GM23338 (cell line): Measurements from ENCODE around the gene ANKRD11. TPM values are rescaled to one million over a fixed set of nuclear protein-coding genes. Genes with fewer than 3 reads are reported as not detected.

Source experiments
- ATAC-seq: fragments of 200-7000 bp; cut with Tn5 transposase; 3 replicates; pipeline ENCODE4 v1.9.1; 2020
- DNase-seq: peaks from one replicate; pipeline ENCODE4 v3.0.0-alpha.2; 2015; ENCODE audit warnings: low spot score
- H2AFZ ChIP-seq: fragments of 200-600 bp; sonication (generic); 2 replicates; pipeline ENCODE4 v1.8.0; 2016; ENCODE audit warnings: antibody characterized with exemption, mild to moderate bottlenecking, moderate library complexity
- H3F3A ChIP-seq: fragments of 200-600 bp; sonication (generic); replicated peaks from 2 replicates; pipeline ENCODE4 v1.8.0; 2017; ENCODE audit warnings: antibody characterized with exemption, mixed run types, low read depth
- H3K27ac ChIP-seq: fragments of 200-600 bp; sonication (generic); 2 replicates; pipeline ENCODE4 v1.6.1; 2016; ENCODE audit warnings: low read depth
- H3K27me3 ChIP-seq: fragments of 200-600 bp; sonication (generic); 2 replicates; pipeline ENCODE4 v1.8.0; 2016; ENCODE audit warnings: mild to moderate bottlenecking, mixed run types, moderate library complexity; ENCODE audit not compliant: insufficient read depth
- H3K36me3 ChIP-seq: fragments of 200-600 bp; sonication (generic); 2 replicates; pipeline ENCODE4 v1.8.0; 2016; ENCODE audit warnings: mild to moderate bottlenecking; ENCODE audit not compliant: insufficient read depth
- H3K4me1 ChIP-seq: fragments of 200-600 bp; sonication (generic); 2 replicates; pipeline ENCODE4 v1.8.0; 2016; ENCODE audit warnings: mild to moderate bottlenecking, moderate library complexity; ENCODE audit not compliant: insufficient read depth
- H3K4me2 ChIP-seq: fragments of 200-600 bp; sonication (generic); 2 replicates; pipeline ENCODE4 v1.7.1; 2017; ENCODE audit warnings: mixed run types
- H3K4me3 ChIP-seq: fragments of 200-600 bp; sonication (generic); 2 replicates; pipeline ENCODE4 v1.6.1; 2016; ENCODE audit warnings: mixed run types
- H3K79me2 ChIP-seq: fragments of 200-600 bp; sonication (generic); replicated peaks from 2 replicates; pipeline ENCODE4 v1.8.0; 2017; ENCODE audit warnings: mild to moderate bottlenecking; ENCODE audit not compliant: insufficient read depth
- H3K9me2 ChIP-seq: fragments of 200-600 bp; sonication (generic); 2 replicates; pipeline ENCODE4 v1.8.0; 2017; ENCODE audit not compliant: insufficient read depth
- H4K20me1 ChIP-seq: fragments of 200-600 bp; sonication (generic); replicated peaks from 2 replicates; pipeline ENCODE4 v1.8.0; 2017; ENCODE audit warnings: mild to moderate bottlenecking; ENCODE audit not compliant: insufficient read depth
- H3K27ac Mint-ChIP-seq: 2 replicates; pipeline ENCODE4 v1.8.0; 2020; ENCODE audit warnings: inconsistent platforms, mild to moderate bottlenecking, moderate library complexity, mixed read lengths
- H3K27me3 Mint-ChIP-seq: 3 replicates; pipeline ENCODE4 v1.8.0; 2022; ENCODE audit warnings: low read depth, mild to moderate bottlenecking, moderate library complexity, mixed read lengths, inconsistent platforms; ENCODE audit not compliant: insufficient read depth, poor library complexity
- H3K36me3 Mint-ChIP-seq: 3 replicates; pipeline ENCODE4 v1.8.0; 2021; ENCODE audit warnings: low read depth, mild to moderate bottlenecking, inconsistent platforms, moderate library complexity, mixed read lengths
- H3K4me1 Mint-ChIP-seq: 3 replicates; pipeline ENCODE4 v1.8.0; 2020; ENCODE audit warnings: mild to moderate bottlenecking, inconsistent platforms, mixed read lengths
- H3K4me3 Mint-ChIP-seq: 3 replicates; pipeline ENCODE4 v1.8.0; 2021; ENCODE audit warnings: moderate library complexity, mild to moderate bottlenecking, inconsistent platforms, mixed read lengths
- H3K9me3 Mint-ChIP-seq: 3 replicates; pipeline ENCODE4 v1.8.0; 2020; ENCODE audit warnings: moderate library complexity, mild to moderate bottlenecking, inconsistent platforms, mixed read lengths
- CREB1 ChIP-seq: fragments of 250-450 bp; sonication (Bioruptor Pico); IDR thresholded peaks from 2 replicates; pipeline ENCODE4 v1.5.0; 2020; ENCODE audit warnings: low read depth, mild to moderate bottlenecking, moderate library complexity
- EZH2 ChIP-seq: fragments of 200-600 bp; sonication (generic); IDR thresholded peaks from one replicate; pipeline ENCODE4 v1.8.0; 2017; ENCODE audit warnings: antibody characterized with exemption, mild to moderate bottlenecking, low read depth; ENCODE audit not compliant: unreplicated experiment
- EZH2phosphoT487 ChIP-seq: fragments of 200-600 bp; sonication (generic); IDR thresholded peaks from one replicate; pipeline ENCODE4 v1.8.1; 2018; ENCODE audit warnings: antibody characterized with exemption; ENCODE audit not compliant: unreplicated experiment
- POLR2AphosphoS5 ChIP-seq: IDR thresholded peaks from 2 replicates; pipeline ENCODE4 v1.6.1; 2016; ENCODE audit warnings: antibody characterized with exemption, low read depth
- STAT1 ChIP-seq: IDR thresholded peaks from one replicate; pipeline ENCODE4 v1.6.1; 2016; ENCODE audit warnings: antibody characterized with exemption; ENCODE audit not compliant: unreplicated experiment
- ZNF331 ChIP-seq: fragments of 250-450 bp; sonication (Bioruptor Pico); IDR thresholded peaks from 2 replicates; pipeline ENCODE4 v1.5.0; 2020; ENCODE audit warnings: low read depth, mild to moderate bottlenecking, moderate library complexity
- polyA plus RNA-seq: library from polyadenylated mRNA; unstranded; fragments of >200 nt; fragmentation: Nextera tagmentation; extraction: Ambion mirVana; gene quantifications from 2 replicates; pipeline ENCODE4 v1.2.1, GENCODE V29; 2016
- total RNA-seq: library from RNA; depleted of rRNA; stranded (reverse); fragments of >200 nt; shearing (Covaris generic); gene quantifications from 2 replicates; pipeline ENCODE4 v1.2.3, GENCODE V29; 2014
- TF ChIP-seq, protein P1 (sequence below): IDR thresholded peaks from 2 replicates; pipeline ENCODE4 v1.6.1; 2016; ENCODE audit warnings: antibody characterized with exemption
- TF ChIP-seq, protein P2 (sequence below): IDR thresholded peaks from one replicate; pipeline ENCODE4 v1.6.1; 2018; ENCODE audit warnings: antibody characterized with exemption; ENCODE audit not compliant: unreplicated experiment
- TF ChIP-seq, protein P3 (sequence below), 2 experiments: fragments of 200-600 bp in 1 of 2; sonication (generic) in 1 of 2; conservative IDR thresholded peaks; 2 replicates each; pipeline versions ENCODE4 v1.5.1 to v1.6.1; 2016 to 2017; ENCODE audit warnings: antibody characterized with exemption in 2 of 2, low read depth in 2 of 2, mild to moderate bottlenecking in 2 of 2, moderate library complexity in 1 of 2

ANKRD11 gene
- total and polyA plus RNA-seq, 2 experiments from 2014 or later, result 130 to 159 TPM

DNA sequence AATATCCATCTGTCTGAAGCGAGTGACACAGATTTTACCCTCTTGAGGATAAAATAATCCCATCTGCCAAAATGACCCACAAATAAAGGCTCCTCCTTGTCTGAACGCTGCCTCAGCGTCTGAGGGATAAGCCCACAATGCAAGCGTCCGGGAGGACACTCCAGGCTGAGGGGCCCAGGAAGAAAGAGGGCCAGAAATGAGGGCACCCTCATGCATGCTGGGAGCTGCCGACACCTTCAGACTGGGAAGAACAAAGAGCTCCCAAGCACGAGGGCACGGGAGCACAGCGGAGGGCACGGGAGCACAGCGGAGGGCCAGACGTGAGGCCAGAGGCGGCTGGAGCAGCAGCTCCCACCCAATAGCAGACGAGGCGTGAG, 145.9 kb downstream of the ANKRD11 start:
- no peaks in the 10 kb centered on the region for H3K9me3 Mint-ChIP-seq
- no peaks in the 10 kb centered on the region for H3K9me2 ChIP-seq
- H3K27ac Mint-ChIP-seq, result no peak overlapping the region; the same call in 1 of the 2 replicates
- H3K4me3 ChIP-seq, result no peak overlapping the region
- H3K27ac ChIP-seq, result 0 out of 2 replicates have a peak overlapping the region, but pooled peaks have one; percentile 39
- H3K36me3 ChIP-seq, result no peaks in the 10 kb centered on the region
- H4K20me1 ChIP-seq, result peaks cover 82% of the 10 kb centered on the region
- DNase-seq, result no peak
- peaks cover 15% of the 10 kb centered on the region for H3K27me3 Mint-ChIP-seq
- peaks cover 16% of the 10 kb centered on the region; the same call in 1 of the 2 replicates for H3F3A ChIP-seq
- no peaks in the 10 kb centered on the region; the same call in 2 of the 3 replicates for H3K36me3 Mint-ChIP-seq
- H3K4me1 ChIP-seq, result peaks cover 46% of the 10 kb centered on the region
- H3K4me1 Mint-ChIP-seq, result peaks cover 48% of the 10 kb centered on the region
- H3K4me2 ChIP-seq, result no peak overlapping the region
- H3K79me2 ChIP-seq, result peaks cover 99% of the 10 kb centered on the region
- no peak for TF ChIP-seq ZNF331
- no peak for TF ChIP-seq CREB1 (CRISPR knock-in tag)
- no peak for TF ChIP-seq EZH2phosphoT487
- TF ChIP-seq EZH2, result no peak
- TF ChIP-seq, protein P1, sequence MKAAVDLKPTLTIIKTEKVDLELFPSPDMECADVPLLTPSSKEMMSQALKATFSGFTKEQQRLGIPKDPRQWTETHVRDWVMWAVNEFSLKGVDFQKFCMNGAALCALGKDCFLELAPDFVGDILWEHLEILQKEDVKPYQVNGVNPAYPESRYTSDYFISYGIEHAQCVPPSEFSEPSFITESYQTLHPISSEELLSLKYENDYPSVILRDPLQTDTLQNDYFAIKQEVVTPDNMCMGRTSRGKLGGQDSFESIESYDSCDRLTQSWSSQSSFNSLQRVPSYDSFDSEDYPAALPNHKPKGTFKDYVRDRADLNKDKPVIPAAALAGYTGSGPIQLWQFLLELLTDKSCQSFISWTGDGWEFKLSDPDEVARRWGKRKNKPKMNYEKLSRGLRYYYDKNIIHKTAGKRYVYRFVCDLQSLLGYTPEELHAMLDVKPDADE, result no peak
- H2AFZ ChIP-seq, result no peak overlapping the region
- no peak overlapping the region for H3K4me3 Mint-ChIP-seq
- peak; percentile 20; the same call in 2 of the 3 replicates for ATAC-seq
- no peaks in the 10 kb centered on the region for H3K27me3 ChIP-seq

DNA sequence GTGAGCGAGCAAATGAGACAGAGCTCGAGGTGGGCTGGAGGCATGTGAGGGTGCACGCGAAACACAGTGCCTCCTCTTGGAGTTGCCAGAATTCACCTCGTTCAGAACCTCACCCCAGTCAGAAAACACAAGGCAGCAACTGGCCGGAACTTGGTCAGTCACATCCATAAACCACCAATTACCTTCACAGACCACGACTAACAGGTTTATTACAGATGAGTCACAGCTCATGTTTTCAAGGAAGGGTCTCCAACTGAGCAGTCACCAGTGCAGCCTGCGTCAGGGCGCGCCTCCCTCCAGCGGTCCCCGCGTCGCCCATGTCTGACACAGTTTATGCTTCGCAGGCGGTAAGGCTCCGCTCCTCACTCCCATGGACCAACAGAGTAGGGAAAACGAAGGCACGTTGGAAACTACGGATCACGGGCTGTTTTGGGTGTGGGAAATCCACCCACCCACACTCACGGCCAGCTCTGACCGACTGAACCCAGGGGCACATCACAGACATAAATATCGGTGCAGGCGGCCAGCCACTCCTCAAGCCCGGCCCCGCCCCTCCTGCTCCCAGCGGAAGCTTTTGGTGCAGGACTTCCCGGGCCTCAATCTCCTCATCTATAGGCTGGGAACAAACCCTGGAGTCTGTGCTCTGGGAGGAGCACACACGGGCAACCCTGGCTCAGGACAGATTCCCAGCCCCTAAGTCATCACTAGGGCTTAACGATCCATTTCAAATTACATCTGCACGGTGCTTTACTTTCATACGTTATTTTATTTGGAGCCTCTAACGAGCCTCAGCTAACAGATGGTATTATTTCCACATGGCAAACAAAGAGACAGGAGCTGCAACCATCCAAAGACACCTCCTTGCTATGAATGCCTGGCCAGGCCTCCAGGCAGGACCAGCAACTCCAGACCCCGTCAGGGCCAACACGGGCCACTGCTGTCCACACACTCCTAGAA, 146.6 kb downstream of the ANKRD11 start:
- Histone ChIP-seq H4K20me1 (peaks cover 83% of the 10 kb centered on the region), H3K79me2 (peaks cover 99% of the 10 kb centered on the region), H3K27me3 (no peaks in the 10 kb centered on the region), H3K9me2 (no peaks in the 10 kb centered on the region), H3K4me2 (no peak overlapping the region), H3F3A (peaks cover 16% of the 10 kb centered on the region; the same call in 1 of the 2 replicates), H3K27ac (0 out of 2 replicates have a peak overlapping the region, but pooled peaks have one; percentile 39), H3K36me3 (no peaks in the 10 kb centered on the region), H3K4me3 (no peak overlapping the region), H3K4me1 (peaks cover 51% of the 10 kb centered on the region), H2AFZ (no peak overlapping the region)
- Mint-ChIP-seq H3K36me3 (no peaks in the 10 kb centered on the region; the same call in 2 of the 3 replicates), H3K4me3 (no peak overlapping the region), H3K27ac (no peak overlapping the region), H3K4me1 (peaks cover 52% of the 10 kb centered on the region), H3K9me3 (no peaks in the 10 kb centered on the region), H3K27me3 (peaks cover 15% of the 10 kb centered on the region)
- no peak for DNase-seq
- peak; percentile 13; the same call in 2 of the 3 replicates for ATAC-seq
- no peak for TF ChIP-seq STAT1
- TF ChIP-seq CREB1 (CRISPR knock-in tag), result no peak
- TF ChIP-seq, protein P2, sequence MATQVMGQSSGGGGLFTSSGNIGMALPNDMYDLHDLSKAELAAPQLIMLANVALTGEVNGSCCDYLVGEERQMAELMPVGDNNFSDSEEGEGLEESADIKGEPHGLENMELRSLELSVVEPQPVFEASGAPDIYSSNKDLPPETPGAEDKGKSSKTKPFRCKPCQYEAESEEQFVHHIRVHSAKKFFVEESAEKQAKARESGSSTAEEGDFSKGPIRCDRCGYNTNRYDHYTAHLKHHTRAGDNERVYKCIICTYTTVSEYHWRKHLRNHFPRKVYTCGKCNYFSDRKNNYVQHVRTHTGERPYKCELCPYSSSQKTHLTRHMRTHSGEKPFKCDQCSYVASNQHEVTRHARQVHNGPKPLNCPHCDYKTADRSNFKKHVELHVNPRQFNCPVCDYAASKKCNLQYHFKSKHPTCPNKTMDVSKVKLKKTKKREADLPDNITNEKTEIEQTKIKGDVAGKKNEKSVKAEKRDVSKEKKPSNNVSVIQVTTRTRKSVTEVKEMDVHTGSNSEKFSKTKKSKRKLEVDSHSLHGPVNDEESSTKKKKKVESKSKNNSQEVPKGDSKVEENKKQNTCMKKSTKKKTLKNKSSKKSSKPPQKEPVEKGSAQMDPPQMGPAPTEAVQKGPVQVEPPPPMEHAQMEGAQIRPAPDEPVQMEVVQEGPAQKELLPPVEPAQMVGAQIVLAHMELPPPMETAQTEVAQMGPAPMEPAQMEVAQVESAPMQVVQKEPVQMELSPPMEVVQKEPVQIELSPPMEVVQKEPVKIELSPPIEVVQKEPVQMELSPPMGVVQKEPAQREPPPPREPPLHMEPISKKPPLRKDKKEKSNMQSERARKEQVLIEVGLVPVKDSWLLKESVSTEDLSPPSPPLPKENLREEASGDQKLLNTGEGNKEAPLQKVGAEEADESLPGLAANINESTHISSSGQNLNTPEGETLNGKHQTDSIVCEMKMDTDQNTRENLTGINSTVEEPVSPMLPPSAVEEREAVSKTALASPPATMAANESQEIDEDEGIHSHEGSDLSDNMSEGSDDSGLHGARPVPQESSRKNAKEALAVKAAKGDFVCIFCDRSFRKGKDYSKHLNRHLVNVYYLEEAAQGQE, result no peak
- TF ChIP-seq EZH2, result no peak
- TF ChIP-seq, protein P3, sequence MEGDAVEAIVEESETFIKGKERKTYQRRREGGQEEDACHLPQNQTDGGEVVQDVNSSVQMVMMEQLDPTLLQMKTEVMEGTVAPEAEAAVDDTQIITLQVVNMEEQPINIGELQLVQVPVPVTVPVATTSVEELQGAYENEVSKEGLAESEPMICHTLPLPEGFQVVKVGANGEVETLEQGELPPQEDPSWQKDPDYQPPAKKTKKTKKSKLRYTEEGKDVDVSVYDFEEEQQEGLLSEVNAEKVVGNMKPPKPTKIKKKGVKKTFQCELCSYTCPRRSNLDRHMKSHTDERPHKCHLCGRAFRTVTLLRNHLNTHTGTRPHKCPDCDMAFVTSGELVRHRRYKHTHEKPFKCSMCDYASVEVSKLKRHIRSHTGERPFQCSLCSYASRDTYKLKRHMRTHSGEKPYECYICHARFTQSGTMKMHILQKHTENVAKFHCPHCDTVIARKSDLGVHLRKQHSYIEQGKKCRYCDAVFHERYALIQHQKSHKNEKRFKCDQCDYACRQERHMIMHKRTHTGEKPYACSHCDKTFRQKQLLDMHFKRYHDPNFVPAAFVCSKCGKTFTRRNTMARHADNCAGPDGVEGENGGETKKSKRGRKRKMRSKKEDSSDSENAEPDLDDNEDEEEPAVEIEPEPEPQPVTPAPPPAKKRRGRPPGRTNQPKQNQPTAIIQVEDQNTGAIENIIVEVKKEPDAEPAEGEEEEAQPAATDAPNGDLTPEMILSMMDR (conservative IDR thresholded peaks at IDR 0.05; ENCODE audit: low read depth in 2 of 2), result no peak
- TF ChIP-seq ZNF331, result no peak
- no peak for TF ChIP-seq EZH2phosphoT487
- TF ChIP-seq POLR2AphosphoS5, result no peak
